OCI-LY7 (cell line): ENCODE measurements around the gene CHD1L. TPM values are rescaled to one million over a fixed set of nuclear protein-coding genes. Genes with fewer than 3 reads are reported as not detected.

Experiments used
- BruUV-seq: library from RNA; stranded (reverse); fragments of 400-500 nt; replicated peaks from 2 replicates; lab custom pipeline; 2021; lab: Mats Ljungman, UMichigan
- CTCF ChIA-PET: fragments of 300-600 bp; sonication (Branson Sonifier 250); formaldehyde crosslinking; loops from one replicate; lab custom pipeline; 2022; ENCODE audit warnings: antibody characterized with exemption; ENCODE audit not compliant: unreplicated experiment; lab: Charles Lee
- POLR2A ChIA-PET: fragments of 300-600 bp; sonication (Branson Sonifier 250); formaldehyde crosslinking; loops from one replicate; lab custom pipeline; 2022; ENCODE audit warnings: antibody characterized with exemption; lab: Charles Lee
- DNase-seq: peaks from one replicate; pipeline ENCODE4 v3.0.0-alpha.2; 2015; ENCODE audit warnings: low spot score
- H2AFZ ChIP-seq: fragments of 200-600 bp; sonication (generic), shearing (Covaris generic); 2 replicates; pipeline ENCODE4 v1.6.1; 2014; ENCODE audit warnings: mild to moderate bottlenecking, antibody characterized with exemption, low read length, moderate library complexity
- H3K27ac ChIP-seq: fragments of 200-600 bp; sonication (generic); 2 replicates; pipeline ENCODE4 v1.5.1; 2014; ENCODE audit warnings: mixed run types, low read depth, mild to moderate bottlenecking, moderate library complexity, low read length, inconsistent platforms; ENCODE audit not compliant: poor library complexity, severe bottlenecking
- H3K36me3 ChIP-seq: fragments of 200-600 bp; sonication (generic); 2 replicates; pipeline ENCODE4 v1.6.1; 2014; ENCODE audit warnings: mild to moderate bottlenecking, antibody characterized with exemption, low read length, moderate library complexity, mixed read lengths; ENCODE audit not compliant: insufficient read depth
- H3K4me1 ChIP-seq: fragments of 200-600 bp; sonication (generic); 2 replicates; pipeline ENCODE4 v1.5.1; 2014; ENCODE audit warnings: mild to moderate bottlenecking, low read length; ENCODE audit not compliant: insufficient read depth, poor library complexity, severe bottlenecking
- H3K4me2 ChIP-seq: fragments of 200-600 bp; sonication (generic); 2 replicates; pipeline ENCODE4 v1.6.1; 2014; ENCODE audit warnings: mild to moderate bottlenecking, low read length
- H3K4me3 ChIP-seq: fragments of 200-600 bp; sonication (generic); 2 replicates; pipeline ENCODE4 v1.5.1; 2014; ENCODE audit warnings: mild to moderate bottlenecking, low read depth, low read length; ENCODE audit not compliant: poor library complexity, severe bottlenecking
- H3K79me2 ChIP-seq: fragments of 200-600 bp; sonication (generic); 2 replicates; pipeline ENCODE4 v1.6.1; 2016; ENCODE audit warnings: low read depth, mild to moderate bottlenecking, low read length, moderate library complexity, mixed read lengths; ENCODE audit not compliant: insufficient read depth
- H3K9me2 ChIP-seq: fragments of 200-600 bp; sonication (generic); 2 replicates; pipeline ENCODE4 v1.6.1; 2016; ENCODE audit warnings: mild to moderate bottlenecking, low read length, mixed read lengths; ENCODE audit not compliant: insufficient read depth
- H3K9me3 ChIP-seq: fragments of 200-600 bp; sonication (generic); 2 replicates; pipeline ENCODE4 v1.6.1; 2014; ENCODE audit warnings: mild to moderate bottlenecking, mixed run types, low read length, mixed read lengths
- H4K20me1 ChIP-seq: fragments of 200-600 bp; sonication (generic); 2 replicates; pipeline ENCODE4 v1.6.1; 2014; ENCODE audit warnings: mild to moderate bottlenecking, antibody characterized with exemption, low read length, moderate library complexity, mixed read lengths; ENCODE audit not compliant: insufficient read depth
- CTCF ChIP-seq: fragments of 200-600 bp; sonication (generic); conservative IDR thresholded peaks from 2 replicates; pipeline ENCODE4 v1.5.1; 2014; ENCODE audit warnings: mild to moderate bottlenecking, antibody characterized with exemption, low read length, moderate library complexity, mixed read lengths
- EZH2phosphoT487 ChIP-seq: fragments of 200-600 bp; sonication (generic); IDR thresholded peaks from 2 replicates; pipeline ENCODE4 v1.6.1; 2018; ENCODE audit warnings: low read depth, borderline replicate concordance, mild to moderate bottlenecking, mixed run types, antibody characterized with exemption, low read length, moderate library complexity, mixed read lengths
- intact Hi-C: fragments of 100-400 bp; cut with micrococcal nuclease; formaldehyde crosslinking; loops from one replicate; pipeline ENCODE4 v1.10.0; 2022; ENCODE audit not compliant: unreplicated experiment
- total RNA-seq, 2 experiments: library from RNA; depleted of rRNA in 1 of 2; stranded (reverse); fragments of >200 nt in 1 of 2; shearing (Covaris generic) in 1 of 2; gene quantifications; 2 replicates each; pipeline ENCODE4 v1.2.3, GENCODE V29; 2014 to 2022

Gene CHD1L
- total RNA-seq, 2 experiments from 2014 or later: 42.2 to 52.5 TPM

- no peak for DNase-seq
- BruUV-seq: no TSS peak
- no peak overlapping the region for H3K4me3 ChIP-seq
- no peaks in the 10 kb centered on the region for H4K20me1 ChIP-seq
- ChIA-PET POLR2A (interaction anchor here (0.8 kb wide), 1 partner anchor 82 kb away, joined by 3 read pairs; no protein-coding TSS in a partner anchor), CTCF (no interaction called here)
- peaks cover 94% of the 10 kb centered on the region for H3K36me3 ChIP-seq
- H3K4me1 ChIP-seq: no peaks in the 10 kb centered on the region
- H3K4me2 ChIP-seq: no peak overlapping the region
- intact Hi-C loops: no loop called here
- TF ChIP-seq EZH2phosphoT487: no peak
- TF ChIP-seq CTCF: no peak
- no peak overlapping the region for H2AFZ ChIP-seq
- H3K27ac ChIP-seq: no peak overlapping the region
- no peaks in the 10 kb centered on the region for H3K9me3 ChIP-seq
- H3K79me2 ChIP-seq: no peaks in the 10 kb centered on the region
- no peaks in the 10 kb centered on the region for H3K9me2 ChIP-seq
These were observed 40.5 kb downstream of the CHD1L start for GRCh38 chr1:147283011-147283410.

- intact Hi-C loops: no loop called here
- H3K4me2 ChIP-seq: no peak overlapping the region
- H4K20me1 ChIP-seq: no peaks in the 10 kb centered on the region
- BruUV-seq: no TSS peak
- no peaks in the 10 kb centered on the region for H3K4me1 ChIP-seq
- ChIA-PET CTCF (no interaction called here), POLR2A (interaction anchor here (0.5 to 0.6 kb wide), 2 partner anchors 9 to 1676 kb away, joined by 3 read pairs; no protein-coding TSS in a partner anchor)
- no peak for DNase-seq
- H3K36me3 ChIP-seq: peaks cover 99% of the 10 kb centered on the region
- H3K9me3 ChIP-seq: no peaks in the 10 kb centered on the region
- H2AFZ ChIP-seq: no peak overlapping the region
- H3K27ac ChIP-seq: no peak overlapping the region
- H3K79me2 ChIP-seq: no peaks in the 10 kb centered on the region
- no peak for TF ChIP-seq EZH2phosphoT487
- no peak for TF ChIP-seq CTCF
- H3K4me3 ChIP-seq: no peak overlapping the region
- no peaks in the 10 kb centered on the region for H3K9me2 ChIP-seq
These were observed 44.8 kb downstream of the CHD1L start for GRCh38 chr1:147287133-147287865.

- no peaks in the 10 kb centered on the region for H3K9me3 ChIP-seq
- no peak overlapping the region for H3K27ac ChIP-seq
- no peaks in the 10 kb centered on the region for H3K4me1 ChIP-seq
- no TSS peak for BruUV-seq
- H2AFZ ChIP-seq: no peak overlapping the region
- ChIA-PET CTCF (no interaction called here), POLR2A (no interaction called here)
- intact Hi-C loops: no loop called here
- H3K79me2 ChIP-seq: no peaks in the 10 kb centered on the region
- H3K9me2 ChIP-seq: no peaks in the 10 kb centered on the region
- H3K36me3 ChIP-seq: peaks cover 99% of the 10 kb centered on the region
- H3K4me2 ChIP-seq: no peak overlapping the region
- DNase-seq: no peak
- no peaks in the 10 kb centered on the region for H4K20me1 ChIP-seq
- TF ChIP-seq CTCF: no peak
- no peak for TF ChIP-seq EZH2phosphoT487
- H3K4me3 ChIP-seq: no peak overlapping the region
These were observed 49.5 kb downstream of the CHD1L start for GRCh38 chr1:147292012-147292411.
